ENCODE measurements around the gene NTM. TPM values are rescaled to one million over a fixed set of nuclear protein-coding genes. Genes with fewer than 3 reads are reported as not detected.

NTM gene
- total RNA-seq, 1 experiment from 2014 or later: 9.9 TPM

DNA sequence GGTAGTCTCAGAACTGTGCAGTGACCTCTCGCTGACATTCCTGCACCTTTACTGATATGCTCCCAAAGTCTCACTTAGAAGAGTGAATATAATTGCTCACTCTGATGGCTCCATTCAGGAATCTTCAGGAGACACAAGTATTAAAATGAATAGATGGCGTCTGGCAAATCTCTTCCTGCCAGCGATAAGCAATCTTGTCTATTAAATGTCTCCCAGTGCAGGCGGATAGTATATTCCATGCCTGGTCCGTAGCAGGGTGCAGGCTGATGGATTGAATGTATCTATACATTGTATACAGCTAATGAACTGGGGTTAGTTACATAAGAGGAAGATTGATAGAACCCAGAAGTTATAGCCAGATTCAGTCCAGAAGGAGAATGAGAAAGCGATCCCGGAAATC, 575.3 kb downstream of the NTM start:
- Histone ChIP-seq H2BK20ac (ENCODE audit: low read depth, low read length, poor library complexity, severe bottlenecking) (no peak overlapping the region), H3K56ac (ENCODE audit: insufficient read length, low read depth, low read length) (no peak overlapping the region), H3K4me2 (ENCODE audit: insufficient read depth, insufficient read length, low read length) (no peak overlapping the region), H3K27me3 (ENCODE audit: insufficient read depth, low read length) (no peaks in the 10 kb centered on the region), H2BK12ac (ENCODE audit: insufficient read length, low read depth, low read length) (no peak overlapping the region), H3K23ac (ENCODE audit: insufficient read length, low read depth, low read length) (no peak overlapping the region), H3K14ac (ENCODE audit: insufficient read depth, low read length) (no peak overlapping the region), H4K91ac (ENCODE audit: insufficient read length, low read depth, low read length) (no peak overlapping the region), H4K20me1 (ENCODE audit: control insufficient read depth, insufficient read depth, insufficient read length) (no peaks in the 10 kb centered on the region), H2AFZ (ENCODE audit: low read length) (no peak overlapping the region), H3K4ac (ENCODE audit: low read depth, low read length) (no peak overlapping the region), H3K9ac (ENCODE audit: extremely low read depth, insufficient read length, low read length) (no peak overlapping the region), H3K23me2 (ENCODE audit: insufficient read length, low read depth, low read length, poor library complexity, severe bottlenecking) (no peaks in the 10 kb centered on the region), H2BK5ac (ENCODE audit: insufficient read length, low read length) (no peak overlapping the region), H3T11ph (ENCODE audit: low read length) (no peak overlapping the region), H3K4me1 (ENCODE audit: insufficient read depth, low read length) (no peaks in the 10 kb centered on the region), H3K27ac (ENCODE audit: insufficient read length, low read depth, low read length) (no peak overlapping the region), H4K5ac (ENCODE audit: insufficient read length, low read depth, low read length) (no peak overlapping the region), H3K18ac (ENCODE audit: insufficient read length, low read depth, low read length) (no peak overlapping the region), H2BK120ac (ENCODE audit: low read depth, low read length, poor library complexity, severe bottlenecking) (no peak overlapping the region), H3K79me1 (ENCODE audit: insufficient read depth, low read depth, low read length, poor library complexity, severe bottlenecking) (no peaks in the 10 kb centered on the region), H3K79me2 (ENCODE audit: insufficient read depth, low read length) (no peaks in the 10 kb centered on the region), H2BK15ac (ENCODE audit: low read depth, low read length) (no peak overlapping the region), H2AK5ac (ENCODE audit: insufficient read length, low read length) (no peak overlapping the region), H3K9me3 (ENCODE audit: control insufficient read depth, low read depth, low read length) (no peaks in the 10 kb centered on the region), H4K8ac (replicated peaks; ENCODE audit: insufficient read length, low read depth, low read length) (no peak overlapping the region)
- no peaks in the 10 kb centered on the region; the same call in 1 of the 2 replicates for H3K27me3 Mint-ChIP-seq (ENCODE audit: low read depth)
- TF ChIP-seq, protein P1, sequence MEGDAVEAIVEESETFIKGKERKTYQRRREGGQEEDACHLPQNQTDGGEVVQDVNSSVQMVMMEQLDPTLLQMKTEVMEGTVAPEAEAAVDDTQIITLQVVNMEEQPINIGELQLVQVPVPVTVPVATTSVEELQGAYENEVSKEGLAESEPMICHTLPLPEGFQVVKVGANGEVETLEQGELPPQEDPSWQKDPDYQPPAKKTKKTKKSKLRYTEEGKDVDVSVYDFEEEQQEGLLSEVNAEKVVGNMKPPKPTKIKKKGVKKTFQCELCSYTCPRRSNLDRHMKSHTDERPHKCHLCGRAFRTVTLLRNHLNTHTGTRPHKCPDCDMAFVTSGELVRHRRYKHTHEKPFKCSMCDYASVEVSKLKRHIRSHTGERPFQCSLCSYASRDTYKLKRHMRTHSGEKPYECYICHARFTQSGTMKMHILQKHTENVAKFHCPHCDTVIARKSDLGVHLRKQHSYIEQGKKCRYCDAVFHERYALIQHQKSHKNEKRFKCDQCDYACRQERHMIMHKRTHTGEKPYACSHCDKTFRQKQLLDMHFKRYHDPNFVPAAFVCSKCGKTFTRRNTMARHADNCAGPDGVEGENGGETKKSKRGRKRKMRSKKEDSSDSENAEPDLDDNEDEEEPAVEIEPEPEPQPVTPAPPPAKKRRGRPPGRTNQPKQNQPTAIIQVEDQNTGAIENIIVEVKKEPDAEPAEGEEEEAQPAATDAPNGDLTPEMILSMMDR (conservative IDR thresholded peaks at IDR 0.05): no peak
- WGBS (ENCODE audit: extremely low coverage, insufficient read length, low lambda C conversion rate): no CpG with 5 or more reads among the region's 7 CpGs
- no peak overlapping the region for H3K27ac Mint-ChIP-seq
- peaks cover 0 to 2% (median 0%) of the 10 kb centered on the region in 3 experiments; a peak in 1 of 7 replicates for H3K36me3 Mint-ChIP-seq (ENCODE audit: insufficient read depth in 1 of 3, low read depth in 3 of 3)
- no peak overlapping the region for H3K4me3 Mint-ChIP-seq
- H3K9me3 Mint-ChIP-seq: no peaks in the 10 kb centered on the region
- no peak for DNase-seq
- no peaks in the 10 kb centered on the region for H3K4me1 Mint-ChIP-seq
